GM18505 (cell line): ENCODE data around the gene LRTM2.

Experiments
- ATAC-seq: cut with Tn5 transposase; IDR thresholded peaks from one replicate; pipeline ENCODE4 v1.9.1; 2021; ENCODE audit not compliant: unreplicated experiment
- POLR2A ChIP-seq: IDR thresholded peaks from 4 replicates; pipeline ENCODE4 v1.6.1; 2011; ENCODE audit warnings: borderline replicate concordance; ENCODE audit not compliant: insufficient read depth, insufficient read length; ENCODE audit errors: extremely low read depth

The LRTM2 gene

DNA sequence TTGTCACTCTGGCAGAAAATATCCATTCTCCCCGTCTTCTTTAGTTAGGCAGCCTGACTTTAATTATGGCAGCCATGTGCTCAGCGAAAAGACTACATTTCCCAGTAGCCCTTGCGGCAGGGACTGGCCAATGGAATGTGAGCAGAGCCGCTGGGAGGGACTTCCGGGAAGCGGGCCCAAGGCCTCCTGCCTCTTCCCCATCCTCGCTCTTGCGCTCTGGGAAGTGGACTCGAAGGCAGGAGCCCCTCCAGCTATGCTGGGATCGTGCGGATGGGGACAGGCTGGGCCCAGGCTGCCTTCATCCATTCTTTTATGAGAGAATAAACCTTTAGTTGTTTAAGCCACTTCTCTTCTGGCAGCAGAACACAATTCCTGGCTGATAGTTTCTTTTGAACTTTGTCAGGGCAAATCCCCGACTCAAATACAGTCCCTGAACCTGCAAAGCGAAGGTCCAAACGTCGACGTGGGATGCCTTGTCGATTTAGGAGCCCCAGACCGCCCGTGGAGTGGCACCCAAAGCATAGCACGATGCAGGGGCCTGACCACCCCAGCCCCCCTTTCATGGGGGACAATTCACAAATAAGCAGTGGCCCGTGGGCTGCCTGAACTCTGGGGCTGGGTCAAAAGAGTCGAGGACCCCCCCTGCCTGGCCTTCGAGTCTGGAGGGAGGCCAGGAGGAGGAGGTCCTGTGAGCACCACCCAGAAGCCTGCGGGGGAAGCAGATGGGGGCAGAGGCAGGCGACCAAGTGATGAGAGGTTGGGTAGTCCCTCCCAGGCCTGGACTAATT is 15.6 kb upstream of the LRTM2 start:
- TF ChIP-seq POLR2A: peak; percentile 74
- peak; percentile 57 for ATAC-seq

GRCh38 chr12:1805441-1806081 is 14.8 kb upstream of the LRTM2 start:
- no peak for ATAC-seq
- no peak for TF ChIP-seq POLR2A

DNA sequence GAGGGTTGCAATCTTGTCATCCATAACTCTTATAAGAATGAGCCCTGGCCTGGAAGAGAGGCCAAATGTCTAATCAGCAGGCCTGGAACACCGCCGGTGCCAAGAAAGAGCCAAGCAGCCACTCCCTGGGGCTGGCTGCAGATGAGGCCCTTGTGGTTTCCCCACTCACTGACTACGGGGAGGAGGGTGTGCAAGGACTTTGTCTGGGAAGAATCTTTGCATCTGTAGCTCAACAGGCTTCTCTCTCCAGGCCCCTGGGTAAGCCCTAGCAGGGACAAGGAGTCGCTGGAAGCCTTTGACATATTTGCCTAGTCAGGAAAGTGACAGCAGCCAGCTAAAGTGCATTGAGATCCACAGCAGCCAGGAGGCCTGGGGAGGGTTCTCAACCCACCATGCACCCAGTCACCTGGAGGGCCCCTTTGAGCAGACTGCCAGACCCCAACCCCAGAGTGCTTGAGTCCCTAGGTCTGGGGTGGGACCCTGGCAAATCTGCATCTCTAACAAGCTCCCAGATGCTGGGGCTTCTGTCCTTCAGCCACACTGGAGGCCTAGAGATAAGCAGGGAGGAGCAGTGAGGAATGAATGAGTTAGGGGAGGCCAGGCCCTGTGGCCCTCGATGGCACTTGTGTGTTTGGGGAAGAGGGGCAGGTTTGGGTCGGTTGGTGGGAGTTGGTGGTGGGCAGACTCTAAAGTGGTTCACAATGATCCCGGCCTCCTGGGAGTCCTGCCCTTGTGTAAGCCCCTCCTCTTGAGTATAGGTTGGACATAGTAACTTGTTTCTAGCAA is 13.9 kb upstream of the LRTM2 start:
- TF ChIP-seq POLR2A: no peak
- no peak for ATAC-seq

- TF ChIP-seq POLR2A: no peak
- no peak for ATAC-seq
Measured at GRCh38 chr12:1807087-1807860, 13.1 kb upstream of the LRTM2 start.

DNA sequence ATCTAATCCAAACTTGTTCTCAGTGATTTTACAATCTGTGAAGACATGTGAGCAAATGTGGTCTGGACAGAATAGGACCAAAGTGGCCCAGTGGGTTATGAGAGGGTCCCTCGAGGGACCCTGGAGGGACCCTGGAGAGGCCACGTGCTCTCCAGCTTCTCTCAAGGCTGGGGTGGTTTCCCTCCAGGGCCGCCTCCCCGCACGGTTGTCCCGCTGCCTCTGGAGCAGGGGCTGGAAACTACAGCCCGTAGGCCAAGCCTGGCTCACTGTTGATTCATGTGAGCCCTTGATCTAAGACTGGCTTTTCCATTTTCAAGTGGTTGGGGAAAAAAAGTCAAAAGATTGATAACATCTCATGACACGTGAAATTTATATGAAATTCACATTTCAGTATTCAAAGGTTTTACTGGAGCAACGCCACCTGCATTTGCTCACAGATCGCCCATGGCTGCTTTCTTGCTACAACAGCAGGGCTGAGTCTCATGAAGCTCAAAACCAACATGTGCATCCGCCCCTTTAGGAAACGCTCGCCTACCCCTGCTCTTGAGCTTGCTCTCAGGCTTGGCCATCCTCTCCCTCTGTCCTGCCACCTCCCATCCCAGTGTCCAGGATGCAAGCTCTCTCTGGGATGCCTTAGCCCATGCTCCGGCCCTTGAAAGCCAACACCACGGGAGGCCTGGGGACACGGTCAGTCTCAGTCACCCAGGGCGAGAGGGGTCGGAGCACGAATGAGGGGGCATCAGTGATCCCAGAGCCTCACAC is 12.1 kb upstream of the LRTM2 start:
- ATAC-seq: no peak
- TF ChIP-seq POLR2A: no peak

DNA sequence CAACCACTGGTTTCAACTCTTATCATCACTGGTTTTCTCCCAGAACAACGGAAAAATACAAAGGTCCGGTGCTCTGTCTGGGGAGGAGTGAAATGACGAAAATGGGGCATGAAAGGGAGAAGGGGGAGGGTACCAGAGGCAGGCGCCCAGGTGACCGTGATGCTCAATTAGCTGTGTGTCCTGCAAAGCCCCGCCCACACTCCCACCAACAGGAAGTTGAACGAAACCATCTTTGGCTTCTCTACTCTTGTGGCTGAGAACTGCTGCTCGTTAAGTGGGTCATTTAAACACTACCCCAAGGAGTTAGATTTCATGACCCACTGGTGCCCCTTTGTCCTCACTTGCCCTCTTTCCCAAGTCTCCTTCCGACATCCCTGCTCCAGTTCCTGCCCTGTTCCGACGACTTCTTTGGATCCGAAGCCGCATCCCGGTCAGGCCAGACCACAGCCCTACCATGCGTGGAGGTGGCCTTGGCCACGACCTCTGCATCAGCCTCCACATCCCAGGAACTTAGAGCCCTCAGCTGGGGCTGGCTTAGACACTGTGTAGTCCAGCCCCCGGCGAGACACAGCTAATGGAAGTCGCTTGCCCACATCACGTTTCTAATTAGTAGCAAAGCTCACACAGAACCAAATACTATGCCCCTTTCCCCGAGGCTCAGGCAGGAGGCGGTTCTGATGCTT is 11.4 kb upstream of the LRTM2 start:
- no peak for ATAC-seq
- no peak for TF ChIP-seq POLR2A

DNA sequence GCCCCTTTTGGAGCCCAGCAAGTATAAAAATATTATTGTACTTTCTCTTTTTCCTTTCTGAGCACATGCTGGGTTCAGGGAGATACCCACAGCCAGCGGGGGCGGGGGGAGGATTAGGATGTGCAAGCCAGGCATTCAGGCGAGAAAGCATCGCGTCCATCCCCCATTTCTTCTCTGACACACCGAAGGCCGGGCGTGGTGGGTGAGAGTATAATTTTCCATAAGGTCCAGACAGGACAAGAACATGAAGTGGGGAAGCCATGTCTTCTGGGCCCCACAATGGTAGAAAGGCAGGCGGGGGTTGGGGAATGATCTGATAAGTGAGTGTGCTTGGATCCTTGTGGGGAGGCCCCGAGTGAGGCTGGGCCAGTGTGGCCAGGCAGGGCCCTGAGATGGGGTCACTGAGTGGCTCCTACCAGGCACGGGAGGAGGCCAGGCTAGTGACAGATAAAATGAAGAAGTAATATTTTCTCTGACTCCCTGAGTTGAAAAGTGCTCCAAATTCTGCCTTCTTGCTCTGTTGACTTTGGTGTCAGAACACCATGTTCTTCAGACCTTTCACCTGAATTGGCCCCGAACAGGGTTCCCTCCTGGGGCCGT is 10.7 kb upstream of the LRTM2 start:
- TF ChIP-seq POLR2A: no peak
- ATAC-seq: no peak

GRCh38 chr12:1810201-1810930 is 10.0 kb upstream of the LRTM2 start:
- no peak for TF ChIP-seq POLR2A
- ATAC-seq: no peak

- TF ChIP-seq POLR2A: no peak
- ATAC-seq: no peak
Measured at GRCh38 chr12:1810931-1811280, 9.5 kb upstream of the LRTM2 start.

- no peak for ATAC-seq
- TF ChIP-seq POLR2A: no peak
Measured at GRCh38 chr12:1811281-1811947, 9.0 kb upstream of the LRTM2 start.

DNA sequence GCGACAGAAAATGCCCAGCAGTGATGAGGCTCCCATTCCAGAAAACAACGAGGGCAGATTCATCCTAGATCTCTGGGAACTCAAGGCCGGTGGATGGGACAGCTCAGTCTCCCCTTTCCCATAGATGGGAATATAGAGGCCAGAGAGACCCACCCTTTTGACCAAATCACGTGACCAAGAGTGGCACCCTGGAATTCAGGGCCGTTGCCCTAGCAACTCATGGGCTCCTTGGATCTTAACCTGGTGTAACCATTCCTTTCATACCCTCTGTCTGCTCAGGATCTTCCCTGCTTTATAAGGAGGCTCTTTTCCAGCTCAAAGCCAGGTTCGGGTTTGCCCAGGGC is 8.4 kb upstream of the LRTM2 start:
- no peak for ATAC-seq
- no peak for TF ChIP-seq POLR2A

DNA sequence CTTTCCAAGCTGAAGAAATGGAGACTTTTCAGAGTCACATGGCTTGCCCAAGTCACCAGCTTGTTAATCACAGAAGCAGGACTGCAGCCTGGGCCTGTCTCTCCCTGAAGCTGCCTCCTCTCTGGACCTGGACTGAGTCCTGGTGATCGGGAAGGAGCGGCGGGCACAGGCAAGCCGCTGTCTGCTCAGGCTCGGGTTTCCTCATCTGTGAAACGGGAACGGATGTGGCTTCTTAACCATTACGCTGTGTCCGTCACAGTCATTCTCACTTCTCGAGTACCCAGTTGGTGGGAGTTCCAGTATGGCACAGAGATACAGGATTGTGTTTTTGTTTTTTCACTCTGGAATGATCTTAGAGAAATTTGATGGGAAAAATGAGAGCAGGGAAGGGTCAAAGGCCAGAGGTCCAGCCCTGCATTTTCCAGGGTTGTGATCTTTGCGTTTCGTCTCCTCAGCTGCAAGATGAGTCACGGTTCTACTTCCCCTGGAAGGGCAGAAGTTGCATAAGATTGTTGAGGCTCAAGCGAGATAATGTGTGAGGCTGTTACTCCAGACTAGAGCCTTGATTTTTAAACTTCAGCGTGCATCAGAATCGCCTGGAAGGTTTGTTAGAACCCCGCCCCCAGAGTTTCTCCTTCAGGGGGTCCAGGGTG is 7.6 kb upstream of the LRTM2 start:
- TF ChIP-seq POLR2A: no peak
- no peak for ATAC-seq
